ENCODE measurements around the gene SLC15A5.

Gene SLC15A5

DNA sequence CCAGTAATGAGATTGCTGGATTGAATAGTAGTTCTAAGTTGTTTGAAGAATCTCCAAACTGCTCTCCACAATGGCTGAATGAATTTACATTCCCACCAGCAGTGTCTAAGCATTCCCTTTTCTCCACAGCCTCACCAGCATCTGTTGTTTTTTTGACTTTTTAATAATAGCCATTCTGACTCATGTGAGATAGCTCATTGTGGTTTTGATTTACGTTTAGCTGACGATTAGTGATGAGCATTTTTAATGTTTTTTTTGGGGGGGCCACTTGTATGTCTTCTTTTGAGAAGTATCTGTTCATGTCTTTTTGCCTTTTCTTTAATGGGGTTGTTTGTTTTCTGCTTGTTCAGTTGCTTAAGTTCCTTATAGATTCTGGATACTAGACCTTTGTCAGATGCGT is 8.1 kb upstream of the SLC15A5 start:
- no peak for TF ChIP-seq POLR2A (IDR thresholded peaks at IDR 0.05; ENCODE audit: low read depth, low read length)
- DNase-seq (ENCODE audit: insufficient read length, low spot score) (no peak), FAIRE-seq (no peak)

- FAIRE-seq, result no peak
- TF ChIP-seq POLR2A (IDR thresholded peaks at IDR 0.05; ENCODE audit: low read depth, low read length), result no peak
- DNase-seq (ENCODE audit: insufficient read length, low spot score), result no peak
Observed at GRCh38 chr12:16282978-16283377, 5.5 kb upstream of the SLC15A5 start.

GRCh38 chr12:16282081-16282480 is 4.6 kb upstream of the SLC15A5 start:
- TF ChIP-seq POLR2A (IDR thresholded peaks at IDR 0.05; ENCODE audit: low read depth, low read length), result no peak
- no peak for DNase-seq (ENCODE audit: insufficient read length, low spot score)
- no peak for FAIRE-seq

GRCh38 chr12:16281157-16281556 is 3.7 kb upstream of the SLC15A5 start:
- DNase-seq (ENCODE audit: insufficient read length, low spot score) (no peak), FAIRE-seq (no peak)
- TF ChIP-seq POLR2A (IDR thresholded peaks at IDR 0.05; ENCODE audit: low read depth, low read length), result no peak

DNA sequence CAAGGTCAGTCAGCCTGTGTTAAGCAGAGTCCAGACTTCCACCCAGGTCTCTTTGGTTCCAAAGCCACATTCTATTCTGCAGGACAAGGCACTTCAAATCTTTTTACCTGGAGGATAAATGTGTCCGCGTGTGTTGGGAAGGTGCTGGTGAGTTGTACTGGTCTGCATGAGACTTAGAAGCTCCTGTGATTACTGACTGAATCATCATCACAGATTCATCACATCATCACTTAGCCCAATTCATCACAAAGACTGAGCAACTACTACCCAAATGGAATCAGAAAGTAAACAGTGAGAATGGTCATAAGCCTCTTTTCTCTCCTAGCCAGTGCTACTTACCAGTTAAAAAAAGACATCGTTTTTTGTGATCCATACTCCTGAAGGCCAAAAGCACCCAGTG is 5.3 kb downstream of the SLC15A5 start:
- no peak for DNase-seq (ENCODE audit: insufficient read length, low spot score)
- no peak for TF ChIP-seq POLR2A (IDR thresholded peaks at IDR 0.05; ENCODE audit: low read depth, low read length)
- FAIRE-seq, result peak; percentile 11

- FAIRE-seq (no peak), DNase-seq (ENCODE audit: insufficient read length, low spot score) (no peak)
- TF ChIP-seq POLR2A (IDR thresholded peaks at IDR 0.05; ENCODE audit: low read depth, low read length), result no peak
Observed at GRCh38 chr12:16271062-16271461, 6.4 kb downstream of the SLC15A5 start.

- no peak for DNase-seq (ENCODE audit: insufficient read length, low spot score)
- FAIRE-seq, result no peak
- no peak for TF ChIP-seq POLR2A (IDR thresholded peaks at IDR 0.05; ENCODE audit: low read depth, low read length)
Observed at GRCh38 chr12:16269946-16270345, 7.5 kb downstream of the SLC15A5 start.

- no peak for FAIRE-seq
- DNase-seq (ENCODE audit: insufficient read length, low spot score), result no peak
Observed at GRCh38 chr12:16266085-16266484, 11.4 kb downstream of the SLC15A5 start.

GRCh38 chr12:16261944-16262475 is 15.5 kb downstream of the SLC15A5 start:
- no peak for FAIRE-seq
- no peak for TF ChIP-seq POLR2A (IDR thresholded peaks at IDR 0.05; ENCODE audit: low read depth, low read length)
- no peak for DNase-seq (ENCODE audit: insufficient read length, low spot score)

More at GRCh38 chr12:16266085-16266484, 11.4 kb downstream of the SLC15A5 start:
- no peak for TF ChIP-seq POLR2A (IDR thresholded peaks at IDR 0.05; ENCODE audit: low read depth, low read length)

GRCh38 chr12:16260206-16260605 is 17.3 kb downstream of the SLC15A5 start:
- no peak for TF ChIP-seq POLR2A (IDR thresholded peaks at IDR 0.05; ENCODE audit: low read depth, low read length)
- DNase-seq (ENCODE audit: insufficient read length, low spot score) (no peak), FAIRE-seq (no peak)

GRCh38 chr12:16258963-16259362 is 18.5 kb downstream of the SLC15A5 start:
- DNase-seq (ENCODE audit: insufficient read length, low spot score) (no peak), FAIRE-seq (no peak)
- TF ChIP-seq POLR2A (IDR thresholded peaks at IDR 0.05; ENCODE audit: low read depth, low read length), result no peak

DNA sequence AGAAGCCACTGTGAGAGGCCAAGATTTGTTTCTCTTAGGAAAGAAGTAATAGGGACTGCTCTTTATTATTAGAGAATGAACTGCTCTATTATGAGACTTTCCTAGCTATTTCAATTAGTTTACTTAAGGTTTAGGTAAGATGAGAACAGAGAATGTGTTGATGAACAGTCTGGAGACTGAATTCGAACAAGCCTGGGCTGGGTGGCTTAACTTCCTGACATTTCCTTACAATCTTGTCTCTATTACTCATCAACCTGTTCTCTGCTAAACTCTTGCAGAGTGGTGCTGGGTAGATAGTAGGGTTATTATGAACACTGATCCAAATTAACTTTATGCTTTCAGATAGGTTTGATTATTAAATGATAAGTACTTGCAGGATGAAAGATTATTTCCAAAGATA is 31.2 kb downstream of the SLC15A5 start:
- FAIRE-seq, result no peak
- DNase-seq (ENCODE audit: insufficient read length, low spot score), result no peak
- no peak for TF ChIP-seq POLR2A (IDR thresholded peaks at IDR 0.05; ENCODE audit: low read depth, low read length)

GRCh38 chr12:16245209-16245608 is 32.3 kb downstream of the SLC15A5 start:
- TF ChIP-seq POLR2A (IDR thresholded peaks at IDR 0.05; ENCODE audit: low read depth, low read length), result no peak
- FAIRE-seq (no peak), DNase-seq (ENCODE audit: insufficient read length, low spot score) (no peak)

DNA sequence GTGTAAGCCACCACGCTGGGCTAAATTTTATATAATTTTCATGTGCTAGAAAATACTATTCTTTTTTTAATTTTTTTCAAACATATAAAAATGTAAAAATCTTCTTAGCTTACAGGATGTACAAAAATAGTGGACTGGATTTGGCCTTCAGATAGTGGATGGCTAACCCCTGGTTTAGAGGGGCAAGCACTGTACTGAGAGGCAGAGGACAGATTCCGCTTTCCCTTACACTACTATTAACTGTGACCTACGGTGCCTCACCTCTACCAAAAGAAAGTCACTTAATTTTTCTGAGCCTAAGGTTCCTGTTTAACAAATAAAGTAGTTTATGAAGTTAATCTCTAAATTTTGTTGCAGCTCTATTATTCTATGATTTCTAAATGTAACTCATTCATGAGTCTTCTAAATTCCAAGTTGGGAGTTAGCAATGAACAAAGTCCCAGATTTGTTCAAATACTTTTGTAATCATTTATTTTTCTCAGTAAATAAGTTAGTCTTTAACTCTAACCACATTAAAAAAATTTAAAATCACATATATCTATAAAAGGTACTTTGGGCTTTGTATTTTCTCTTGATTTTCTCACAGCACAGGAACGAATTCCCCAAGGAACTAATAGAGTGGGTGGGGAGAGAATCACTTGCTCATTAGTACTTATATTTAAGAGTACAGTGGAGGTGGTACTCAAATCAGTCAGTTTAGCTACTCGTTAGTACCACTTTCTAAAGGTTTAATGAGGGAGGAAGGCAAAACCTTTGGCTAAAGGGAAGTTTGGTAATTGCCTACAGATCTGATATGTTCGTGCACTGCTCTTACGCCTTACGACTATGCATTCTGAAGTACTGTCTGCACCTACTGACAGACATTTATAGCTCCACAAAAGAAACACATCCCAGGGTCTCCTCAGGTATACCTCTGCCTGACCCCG is 33.7 kb downstream of the SLC15A5 start:
- no peak for TF ChIP-seq POLR2A (IDR thresholded peaks at IDR 0.05; ENCODE audit: low read depth, low read length)
- DNase-seq (ENCODE audit: insufficient read length, low spot score), result no peak
- no peak for FAIRE-seq

- FAIRE-seq (no peak), DNase-seq (ENCODE audit: insufficient read length, low spot score) (no peak)
- no peak for TF ChIP-seq POLR2A (IDR thresholded peaks at IDR 0.05; ENCODE audit: low read depth, low read length)
Observed at GRCh38 chr12:16241346-16241745, 36.1 kb downstream of the SLC15A5 start.

All from H54 (cell line).